Measurements from ENCODE around the gene SRA1.

Gene SRA1

GRCh38 chr5:140550147-140551079 lies 6.9 kb downstream of the SRA1 start:
- no peak for DNase-seq (ENCODE audit: low spot score)

- DNase-seq (ENCODE audit: low spot score): peak; percentile 58
Observed at GRCh38 chr5:140549237-140550144, 7.8 kb downstream of the SRA1 start.

- DNase-seq (ENCODE audit: low spot score): no peak
Observed at GRCh38 chr5:140548791-140549190, 8.5 kb downstream of the SRA1 start.

- DNase-seq (ENCODE audit: low spot score): no peak
Observed at GRCh38 chr5:140548300-140548688, 9.0 kb downstream of the SRA1 start.

GRCh38 chr5:140547508-140548299 lies 9.6 kb downstream of the SRA1 start, which contains the start of gene EIF4EBP3:
TSS of gene EIF4EBP3 (plus strand) at chr5:140547662. CDS start at chr5:140547738, 76 bp downstream.
- peak; percentile 93 for DNase-seq (ENCODE audit: low spot score)

- peak; percentile 51 for DNase-seq (ENCODE audit: low spot score)
Observed at GRCh38 chr5:140546851-140547507, 10.3 kb downstream of the SRA1 start.

- DNase-seq (ENCODE audit: low spot score): no peak
Observed at GRCh38 chr5:140545606-140546005, 11.7 kb downstream of the SRA1 start.

- DNase-seq (ENCODE audit: low spot score): no peak
Observed at GRCh38 chr5:140544986-140545385, 12.3 kb downstream of the SRA1 start.

GRCh38 chr5:140542972-140543371 lies 14.3 kb downstream of the SRA1 start:
- DNase-seq (ENCODE audit: low spot score): no peak

- DNase-seq (ENCODE audit: low spot score): no peak
Observed at GRCh38 chr5:140540227-140540626, 17.0 kb downstream of the SRA1 start.

- DNase-seq (ENCODE audit: low spot score): no peak
Observed at GRCh38 chr5:140524003-140524402, 33.3 kb downstream of the SRA1 start.

GRCh38 chr5:140513124-140513523 lies 44.1 kb downstream of the SRA1 start:
- no peak for DNase-seq (ENCODE audit: low spot score)

- DNase-seq (ENCODE audit: low spot score): no peak
Observed at GRCh38 chr5:140509898-140510297, 47.4 kb downstream of the SRA1 start.

- DNase-seq (ENCODE audit: low spot score): no peak
Observed at GRCh38 chr5:140502834-140503233, 54.4 kb downstream of the SRA1 start.

Data from kidney tubule cell (primary cell).